HepG2 (cell line): Measurements from ENCODE around the gene RHBDD3. TPM values are rescaled to one million over a fixed set of nuclear protein-coding genes. Genes with fewer than 3 reads are reported as not detected.
A peak's percentile ranks its signal among the peaks of the same experiment; 100 is the strongest.

Experiments used
- ATAC-seq: fragments of 200-7000 bp; cut with Tn5 transposase; 3 replicates; pipeline ENCODE4 v1.9.1; 2020; ENCODE audit warnings: mild to moderate bottlenecking, moderate library complexity
- BruUV-seq: library from RNA; stranded (reverse); fragments of 400-500 nt; replicated peaks from 2 replicates; lab custom pipeline; 2021; lab: Mats Ljungman, UMichigan
- CTCF ChIA-PET: fragments of 300-600 bp; formaldehyde crosslinking; extraction: SDS; loops from one replicate; lab custom pipeline; 2021; ENCODE audit warnings: low total read pairs, inconsistent platforms, low intra/inter-chr PET ratio; lab: Yijun Ruan, JAX
- POLR2A ChIA-PET: fragments of 350-600 bp; sonication (Branson Sonifier 250); formaldehyde crosslinking; loops from one replicate; lab custom pipeline; 2020; ENCODE audit warnings: antibody characterized with exemption, inconsistent platforms; lab: Yijun Ruan, JAX
- DNase-seq: peaks from one replicate; pipeline ENCODE4 v3.0.0-alpha.2; 2015; ENCODE audit warnings: low spot score
- FAIRE-seq: peaks from 3 replicates; lab custom pipeline; 2011; peaks lifted over from hg19 to GRCh38; lab: Jason Lieb, UNC
- H2AFZ ChIP-seq: one replicate; pipeline ENCODE4 v1.6.1; 2011; ENCODE audit warnings: low read length, inconsistent platforms
- H3K27ac ChIP-seq: fragments of 300-600 bp; 3 replicates; pipeline ENCODE4 v1.8.0; 2011; ENCODE audit warnings: mixed run types, mild to moderate bottlenecking, mixed read lengths, low read length, inconsistent platforms; ENCODE audit not compliant: insufficient read depth; ENCODE audit errors: extremely low read length
- H3K27me3 ChIP-seq, 2 experiments: fragments of 200-600 bp in 1 of 2; 2 replicates in 1 of 2; 3 replicates in 1 of 2; pipeline versions ENCODE4 v1.6.0 to v1.8.0; 2011; ENCODE audit warnings: low read length in 2 of 2, mild to moderate bottlenecking in 2 of 2, moderate library complexity in 2 of 2, inconsistent platforms in 1 of 2; ENCODE audit not compliant: insufficient read depth in 2 of 2, control insufficient read depth in 1 of 2
- H3K36me3 ChIP-seq, 2 experiments: fragments of 200-600 bp in 1 of 2; replicated peaks in 1 of 2; 2 replicates in 1 of 2; 3 replicates in 1 of 2; pipeline versions ENCODE4 v1.5.1 to v1.8.0; 2011; ENCODE audit warnings: low read length in 2 of 2, inconsistent platforms in 1 of 2; ENCODE audit not compliant: insufficient read depth in 2 of 2, control insufficient read depth in 1 of 2
- H3K4me1 ChIP-seq: 2 replicates; pipeline ENCODE4 v1.5.1; 2012; ENCODE audit warnings: low read length, inconsistent platforms; ENCODE audit not compliant: insufficient read depth
- H3K4me2 ChIP-seq: 2 replicates; pipeline ENCODE4 v1.6.0; 2011; ENCODE audit warnings: low read depth, low read length, inconsistent platforms
- H3K4me3 ChIP-seq, 3 experiments: fragments of 200-600 bp in 1 of 3; sonication (generic), shearing (Covaris generic) in 1 of 3; replicated peaks in 1 of 3; 2 replicates each; pipeline ENCODE4 v1.5.1; 2011 to 2016; ENCODE audit warnings: low read length in 3 of 3, inconsistent platforms in 2 of 3, low read depth in 2 of 3, mild to moderate bottlenecking in 2 of 3, control low read depth in 1 of 3, mixed read lengths in 1 of 3; ENCODE audit not compliant: insufficient read depth in 1 of 3
- H3K79me2 ChIP-seq: one replicate; pipeline ENCODE4 v1.6.1; 2011; ENCODE audit warnings: low read length, inconsistent platforms; ENCODE audit not compliant: insufficient read depth
- H3K9ac ChIP-seq: 2 replicates; pipeline ENCODE4 v1.6.0; 2011; ENCODE audit warnings: mild to moderate bottlenecking, low read depth, low read length, inconsistent platforms; ENCODE audit not compliant: insufficient read depth
- H3K9me3 ChIP-seq: 2 replicates; pipeline ENCODE4 v1.5.1; 2012; ENCODE audit warnings: mild to moderate bottlenecking, low read length
- H4K20me1 ChIP-seq: 2 replicates; pipeline ENCODE4 v1.6.0; 2011; ENCODE audit warnings: inconsistent platforms, mild to moderate bottlenecking, low read length, moderate library complexity; ENCODE audit not compliant: insufficient read depth
- HDAC2 ChIP-seq: sonication (generic); formaldehyde crosslinking; IDR thresholded peaks from 2 replicates; pipeline ENCODE4 v1.4.0; 2020; ENCODE audit warnings: missing genetic modification reagents
- HOXA5 ChIP-seq: sonication (generic); formaldehyde crosslinking; IDR thresholded peaks from 2 replicates; pipeline ENCODE4 v1.4.0; 2020; ENCODE audit warnings: missing genetic modification reagents
- KLF15 ChIP-seq: sonication (generic); formaldehyde crosslinking; IDR thresholded peaks from 2 replicates; pipeline ENCODE4 v1.8.1; 2023; ENCODE audit warnings: borderline replicate concordance, mild to moderate bottlenecking, inconsistent platforms, missing genetic modification reagents, mixed read lengths
- NFE2 ChIP-seq: sonication (generic); formaldehyde crosslinking; IDR thresholded peaks from 2 replicates; pipeline ENCODE4 v1.4.0; 2020; ENCODE audit warnings: missing genetic modification reagents
- RBM39 ChIP-seq: fragments of 200-400 bp; formaldehyde crosslinking; IDR thresholded peaks from one replicate; pipeline ENCODE4 v1.6.1; 2018; ENCODE audit warnings: antibody characterized with exemption, mild to moderate bottlenecking, low read depth, low read length; ENCODE audit not compliant: poor library complexity, severe bottlenecking
- THRA ChIP-seq: sonication (generic); formaldehyde crosslinking; IDR thresholded peaks from 2 replicates; pipeline ENCODE4 v1.4.0; 2020; ENCODE audit warnings: missing genetic modification reagents, borderline replicate concordance
- U2AF1 ChIP-seq: fragments of 200-400 bp; formaldehyde crosslinking; optimal IDR thresholded peaks from 2 replicates; pipeline ENCODE3; 2017; ENCODE audit warnings: mild to moderate bottlenecking, low read depth, low read length
- YY1 ChIP-seq: IDR thresholded peaks from 2 replicates; pipeline ENCODE4 v1.6.1; 2011; ENCODE audit warnings: low read length, low read depth, moderate library complexity, mild to moderate bottlenecking; ENCODE audit not compliant: insufficient read depth, insufficient replicate concordance
- ZBTB37 ChIP-seq: sonication (generic); formaldehyde crosslinking; IDR thresholded peaks from 2 replicates; pipeline ENCODE4 v1.4.0; 2020; ENCODE audit warnings: mild to moderate bottlenecking, missing genetic modification reagents
- ZKSCAN5 ChIP-seq: sonication (generic); formaldehyde crosslinking; IDR thresholded peaks from 2 replicates; pipeline ENCODE4 v1.5.1; 2020; ENCODE audit warnings: mild to moderate bottlenecking, missing genetic modification reagents
- ZNF687 ChIP-seq: sonication (generic); formaldehyde crosslinking; IDR thresholded peaks from 2 replicates; pipeline ENCODE4 v1.5.1; 2020; ENCODE audit warnings: mild to moderate bottlenecking, missing genetic modification reagents, moderate library complexity
- ZNF724P ChIP-seq: sonication (generic); formaldehyde crosslinking; IDR thresholded peaks from 2 replicates; pipeline ENCODE4 v1.8.0; 2022; ENCODE audit warnings: missing genetic modification reagents, borderline replicate concordance
- WGBS: methylation state at CpG from one replicate; pipeline ENCODE4 v1.1.6; 2017; ENCODE audit warnings: low lambda C conversion rate; 5-methylcytosine and 5-hydroxymethylcytosine counted together
- in situ Hi-C: cut with HindIII; loops from 2 replicates; pipeline ENCODE4 v1.10.0; 2017; ENCODE audit warnings: low pct_unique_long_range_greater_than_20kb; ENCODE audit not compliant: extremely low pct_ligation_motif_present
- intact Hi-C: fragments of 100-400 bp; cut with micrococcal nuclease; formaldehyde crosslinking; loops from one replicate; pipeline ENCODE4 v1.10.0; 2022; ENCODE audit not compliant: unreplicated experiment
- polyA plus RNA-seq, 8 experiments: library from polyadenylated mRNA; depleted of rRNA in 3 of 8; stranded (reverse) in 7 of 8; unstranded in 1 of 8; fragments of >200 nt; fragmentation: Illumina TruSeq in 4 of 8; extraction: Trizol in 4 of 8; gene quantifications; 2 replicates each; pipeline versions ENCODE4 v1.2.1 to v1.2.3, GENCODE V29; 2011 to 2016; ENCODE audit warnings: low read depth in 4 of 8, missing spikeins in 1 of 8, mixed read lengths in 1 of 8; ENCODE audit not compliant: insufficient read depth in 1 of 8
- total RNA-seq, 5 experiments: library from RNA; depleted of rRNA; stranded (reverse); fragments of >200 nt; fragmentation: Illumina TruSeq; extraction: Trizol; gene quantifications; 2 replicates each; pipeline ENCODE4 v1.2.3, GENCODE V29; 2016; ENCODE audit warnings: low read depth in 1 of 5
- TF ChIP-seq, protein P1 (sequence below): sonication (generic); formaldehyde crosslinking; IDR thresholded peaks from 2 replicates; pipeline ENCODE4 v1.4.0; 2020; ENCODE audit warnings: mild to moderate bottlenecking, missing genetic modification reagents
- TF ChIP-seq, protein P2 (sequence below): sonication (generic); IDR thresholded peaks from 2 replicates; pipeline ENCODE4 v1.6.1; 2016; ENCODE audit warnings: low read depth, borderline replicate concordance

RHBDD3 gene
- total and polyA plus RNA-seq, 2 of the 13 experiments (the other 11 are each of a cell fraction or from before 2014, with no cell fraction given): 12.1 to 26.7 TPM

- in situ Hi-C loops (no loop called here), intact Hi-C loops (no loop called here)
- Histone ChIP-seq H3K79me2 (no peaks in the 10 kb centered on the region), H4K20me1 (no peaks in the 10 kb centered on the region), H3K9me3 (no peaks in the 10 kb centered on the region), H3K27ac (no peak overlapping the region), H3K36me3 (no peaks in the 10 kb centered on the region), H3K4me3 (peak overlapping the region in 1 of 3 experiments; percentile 43; a peak in 1 of 6 replicates), H2AFZ (no peak overlapping the region), H3K9ac (no peak overlapping the region), H3K4me2 (peak overlapping the region; percentile 31; the same call in 1 of the 2 replicates), H3K4me1 (peaks cover 27% of the 10 kb centered on the region), H3K27me3 (peaks cover 10 to 29% of the 10 kb centered on the region in 2 experiments)
- CTCF ChIA-PET: no interaction called here
- no peak for DNase-seq
- POLR2A ChIA-PET: no interaction called here
- no TSS peak for BruUV-seq
- 7% methylated on average over 8 of the region's 16 CpGs for WGBS
- no peak for FAIRE-seq
- ATAC-seq: peak; percentile 76
- TF ChIP-seq RBM39 (no peak), ZBTB37 (CRISPR knock-in tag) (no peak), ZNF724P (CRISPR knock-in tag) (no peak), ZNF687 (CRISPR knock-in tag) (peak; percentile 49), ZKSCAN5 (CRISPR knock-in tag) (no peak), HOXA5 (CRISPR knock-in tag) (no peak), THRA (CRISPR knock-in tag) (no peak), HDAC2 (CRISPR knock-in tag) (no peak), U2AF1 (no peak), YY1 (no peak), NFE2 (CRISPR knock-in tag) (no peak), KLF15 (no peak)
- TF ChIP-seq, protein P1, sequence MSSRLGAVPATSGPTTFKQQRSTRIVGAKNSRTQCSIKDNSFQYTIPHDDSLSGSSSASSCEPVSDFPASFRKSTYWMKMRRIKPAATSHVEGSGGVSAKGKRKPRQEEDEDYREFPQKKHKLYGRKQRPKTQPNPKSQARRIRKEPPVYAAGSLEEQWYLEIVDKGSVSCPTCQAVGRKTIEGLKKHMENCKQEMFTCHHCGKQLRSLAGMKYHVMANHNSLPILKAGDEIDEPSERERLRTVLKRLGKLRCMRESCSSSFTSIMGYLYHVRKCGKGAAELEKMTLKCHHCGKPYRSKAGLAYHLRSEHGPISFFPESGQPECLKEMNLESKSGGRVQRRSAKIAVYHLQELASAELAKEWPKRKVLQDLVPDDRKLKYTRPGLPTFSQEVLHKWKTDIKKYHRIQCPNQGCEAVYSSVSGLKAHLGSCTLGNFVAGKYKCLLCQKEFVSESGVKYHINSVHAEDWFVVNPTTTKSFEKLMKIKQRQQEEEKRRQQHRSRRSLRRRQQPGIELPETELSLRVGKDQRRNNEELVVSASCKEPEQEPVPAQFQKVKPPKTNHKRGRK (CRISPR knock-in tag): no peak
- TF ChIP-seq, protein P2, sequence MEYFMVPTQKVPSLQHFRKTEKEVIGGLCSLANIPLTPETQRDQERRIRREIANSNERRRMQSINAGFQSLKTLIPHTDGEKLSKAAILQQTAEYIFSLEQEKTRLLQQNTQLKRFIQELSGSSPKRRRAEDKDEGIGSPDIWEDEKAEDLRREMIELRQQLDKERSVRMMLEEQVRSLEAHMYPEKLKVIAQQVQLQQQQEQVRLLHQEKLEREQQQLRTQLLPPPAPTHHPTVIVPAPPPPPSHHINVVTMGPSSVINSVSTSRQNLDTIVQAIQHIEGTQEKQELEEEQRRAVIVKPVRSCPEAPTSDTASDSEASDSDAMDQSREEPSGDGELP: peak; percentile 63; the same call in 1 of the 2 replicates
Measured at GRCh38 chr22:29225422-29226090, 42.2 kb downstream of the RHBDD3 start.
